Measurements from ENCODE around the gene TADA2A. TPM values are rescaled to one million over a fixed set of nuclear protein-coding genes. Genes with fewer than 3 reads are reported as not detected.
A peak's percentile ranks its signal among the peaks of the same experiment; 100 is the strongest.

Gene TADA2A
- total and polyA plus RNA-seq, 2 of the 8 experiments (the other 6 are each of a cell fraction or from before 2014, with no cell fraction given) = 8.4 to 18.5 TPM

- Histone ChIP-seq H3K79me2 (ENCODE audit: control insufficient read depth in 1 of 2, insufficient read depth in 2 of 2, low read length in 2 of 2) (no peaks in the 10 kb centered on the region), H3K4me3 (ENCODE audit: extremely low read depth in 1 of 4, insufficient read depth in 2 of 4, low read depth in 3 of 4, low read length in 4 of 4) (no peak overlapping the region), H2BK120ac (replicated peaks; ENCODE audit: low read depth, low read length) (no peak overlapping the region), H3K36me3 (ENCODE audit: control insufficient read depth in 2 of 4, insufficient read depth in 4 of 4, low read length in 3 of 4) (peaks cover 10 to 27% (median 16%) of the 10 kb centered on the region in 4 experiments; a peak in 7 of 8 replicates), H3K56ac (replicated peaks; ENCODE audit: insufficient read length, low read depth, low read length) (no peak overlapping the region), H2BK12ac (ENCODE audit: low read depth, low read length) (no peak overlapping the region), H3K23ac (ENCODE audit: insufficient read length) (no peak overlapping the region), H2BK5ac (ENCODE audit: low read depth, low read length) (no peak overlapping the region), H2AFZ (ENCODE audit: low read length) (no peak overlapping the region), H2BK15ac (ENCODE audit: low read length) (no peak overlapping the region), H3K4me1 (replicated peaks in 1 of 4; ENCODE audit: control insufficient read depth in 3 of 4, insufficient read depth in 4 of 4, low read length in 3 of 4) (no peaks in the 10 kb centered on the region), H4K8ac (ENCODE audit: extremely low read depth, insufficient read depth, low read length) (no peak overlapping the region), H3K27me3 (replicated peaks in 1 of 4; ENCODE audit: control insufficient read depth in 3 of 4, extremely low read depth in 1 of 4, insufficient read depth in 3 of 4, low read length in 3 of 4) (no peaks in the 10 kb centered on the region), H3K79me1 (ENCODE audit: low read depth, low read length) (peaks cover 2% of the 10 kb centered on the region; the same call in 1 of the 2 replicates), H3K18ac (ENCODE audit: extremely low read depth, low read length) (no peak overlapping the region), H3K9ac (replicated peaks in 1 of 4; ENCODE audit: extremely low read depth in 1 of 4, low read depth in 3 of 4, low read length in 3 of 4) (no peak overlapping the region), H2AK5ac (ENCODE audit: low read depth, low read length) (no peak overlapping the region), H3K27ac (ENCODE audit: low read depth, low read length) (no peak overlapping the region), H3K4me2 (ENCODE audit: insufficient read depth in 1 of 2, low read depth in 2 of 2, low read length in 2 of 2) (no peak overlapping the region), H4K5ac (ENCODE audit: insufficient read length, low read depth, low read length) (no peak overlapping the region), H4K91ac (replicated peaks; ENCODE audit: insufficient read length, low read length) (no peak overlapping the region), H2BK20ac (ENCODE audit: low read length) (no peak overlapping the region), H4K20me1 (replicated peaks in 1 of 2; ENCODE audit: control insufficient read depth in 1 of 2, insufficient read depth in 2 of 2, low read length in 2 of 2) (no peaks in the 10 kb centered on the region), H3K9me3 (ENCODE audit: insufficient read depth in 2 of 2, low read depth in 1 of 2, low read length in 1 of 2) (no peaks in the 10 kb centered on the region), H3K14ac (ENCODE audit: insufficient read length) (no peak overlapping the region), H3K4ac (replicated peaks; ENCODE audit: insufficient read length, low read depth, low read length) (no peak overlapping the region), H3K23me2 (ENCODE audit: low read depth, low read length) (no peaks in the 10 kb centered on the region)
- ChIA-PET CTCF (ENCODE audit: partially characterized antibody) (interaction anchor here (0.6 to 1.5 kb wide), 6 partner anchors 9 to 248 kb away, joined by 3 to 4 read pairs (median 4); no protein-coding TSS in a partner anchor), POLR2A (ENCODE audit: partially characterized antibody) (interaction anchor here (0.6 to 1.2 kb wide), 3 partner anchors 9 to 30 kb away, joined by 3 to 4 read pairs (median 3); no protein-coding TSS in a partner anchor)
- no peak for FAIRE-seq
- no peak for TF ChIP-seq CHD1 (IDR thresholded peaks at IDR 0.05; ENCODE audit: low read depth, low read length)
- TF ChIP-seq CTCF (IDR thresholded peaks at IDR 0.05; ENCODE audit: control extremely low read depth in 1 of 3, insufficient read depth in 1 of 3, low read depth in 1 of 3, low read length in 3 of 3) = peak in 1 of 3 experiments; percentile 11; a peak in 1 of 4 replicates
- 90% methylated on average over 7 of the region's 7 CpGs; no CpG with 5 or more reads in 1 of the 2 experiments for WGBS, 2 experiments (ENCODE audit: extremely low coverage in 1 of 2, insufficient coverage in 1 of 2, insufficient read length in 1 of 2, insufficient replicate concordance in 2 of 2, low coverage in 1 of 2, low lambda C conversion rate in 2 of 2, missing lambda C conversion rate in 1 of 2)
- no peak for DNase-seq (ENCODE audit: low read depth in 1 of 2, low spot score in 2 of 2)
Observed at GRCh38 chr17:37413875-37414519, 7.3 kb downstream of the TADA2A start.
